Activated CD4-positive, alpha-beta T cell treated with anti-CD3 and anti-CD28 coated beads, Interleukin-2, amount 50 U/mL, for 48 hours (primary cell): ENCODE data around the gene RBM14.
"Not testable (repeated sequence)": the region's sequence is repeated elsewhere in the genome, so short reads cannot be mapped to it uniquely, and the experiment has no call there.

Experiments
- DNase-seq, 2 experiments: peaks; one replicate each; pipeline ENCODE4 v3.0.0-alpha.2; 2020

The RBM14 gene

DNA sequence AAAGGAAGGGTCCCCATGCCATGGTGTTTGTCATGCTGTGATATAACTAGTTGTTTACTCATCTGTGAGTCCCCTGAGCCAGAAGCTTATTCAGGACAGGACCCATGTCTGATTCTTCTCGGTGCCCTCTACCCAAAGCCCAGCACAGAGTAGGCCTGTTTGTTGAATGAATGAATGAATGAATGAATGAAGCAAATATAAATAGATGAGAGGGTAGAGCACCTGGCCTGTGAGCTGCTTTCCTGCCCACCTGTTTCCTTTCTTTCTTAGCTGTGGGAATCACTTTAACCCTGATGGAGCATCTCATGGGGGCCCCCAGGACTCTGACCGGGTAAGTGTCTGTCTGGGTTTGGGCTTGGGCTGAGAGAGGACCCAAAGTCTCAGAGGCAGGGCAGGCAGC lies 16.2 kb upstream of the RBM14 start:
- no peak for DNase-seq

DNA sequence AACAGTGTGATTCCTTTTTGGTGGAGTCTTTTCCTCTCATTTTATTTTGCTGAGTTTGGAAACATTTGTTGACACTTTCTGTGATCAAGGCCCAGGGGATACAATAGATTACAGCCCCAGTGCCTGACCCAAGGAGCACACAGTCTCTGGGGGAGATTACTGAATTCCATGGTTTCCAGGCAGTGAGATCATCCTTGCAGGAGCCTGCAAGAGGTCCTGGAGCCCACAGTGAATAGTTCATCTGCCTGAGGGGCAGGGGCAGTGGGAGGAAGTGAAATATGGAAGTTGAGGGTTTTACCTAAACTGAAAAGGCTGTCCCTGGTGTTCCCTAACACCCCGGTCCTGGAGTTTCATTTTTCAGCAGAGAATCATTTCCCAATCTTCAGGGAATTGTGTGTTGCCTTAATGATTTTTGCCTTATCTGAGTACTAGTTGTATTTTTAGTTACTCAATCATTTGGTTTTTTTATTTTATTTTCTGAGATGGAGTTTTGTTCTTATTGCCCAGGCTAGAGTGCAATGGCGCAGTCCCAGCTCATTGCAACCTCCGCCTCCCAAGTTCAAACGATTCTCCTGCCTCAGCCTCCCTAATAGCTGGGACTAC lies 15.7 kb upstream of the RBM14 start:
- no peak for DNase-seq

DNA sequence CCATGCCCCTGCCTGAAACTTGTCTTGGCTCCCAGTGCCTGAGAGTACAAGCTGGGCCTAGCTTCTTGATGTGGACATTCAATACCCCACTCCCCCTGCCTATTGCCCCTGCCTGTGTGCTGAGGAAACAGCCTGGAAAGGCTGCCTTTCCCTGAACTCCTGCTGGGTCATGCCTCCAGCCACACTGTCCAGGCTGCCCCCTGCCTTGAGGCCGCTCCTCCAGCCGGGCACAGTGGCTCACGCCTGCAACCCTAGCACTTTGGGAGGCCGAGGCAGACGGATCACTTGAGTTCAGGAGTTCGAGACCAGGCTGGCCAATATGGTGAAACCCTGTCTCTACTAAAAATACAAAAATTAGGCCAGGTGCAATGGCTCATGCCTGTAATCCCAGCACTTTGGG lies 13.4 kb upstream of the RBM14 start:
- no peak for DNase-seq

DNA sequence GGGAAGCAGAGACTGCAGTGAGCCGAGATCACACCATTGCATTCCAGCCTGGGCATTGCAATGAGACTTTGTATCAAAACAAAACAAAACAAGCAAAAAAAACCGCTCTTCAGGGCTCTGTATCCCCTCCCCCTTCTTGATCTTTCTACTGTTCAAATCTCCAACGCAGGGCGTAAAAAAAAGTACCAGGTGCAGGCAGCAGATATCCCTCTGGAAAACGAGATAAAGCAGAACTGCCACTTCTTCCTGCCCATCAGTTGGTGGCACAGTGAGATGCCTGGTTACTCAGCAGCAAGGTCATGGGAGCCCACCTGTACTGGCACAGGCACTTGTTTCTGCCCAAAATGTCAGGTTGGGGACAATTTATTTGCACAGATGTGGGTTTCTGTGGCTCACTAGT lies 12.3 kb upstream of the RBM14 start:
- DNase-seq, result no peak

DNA sequence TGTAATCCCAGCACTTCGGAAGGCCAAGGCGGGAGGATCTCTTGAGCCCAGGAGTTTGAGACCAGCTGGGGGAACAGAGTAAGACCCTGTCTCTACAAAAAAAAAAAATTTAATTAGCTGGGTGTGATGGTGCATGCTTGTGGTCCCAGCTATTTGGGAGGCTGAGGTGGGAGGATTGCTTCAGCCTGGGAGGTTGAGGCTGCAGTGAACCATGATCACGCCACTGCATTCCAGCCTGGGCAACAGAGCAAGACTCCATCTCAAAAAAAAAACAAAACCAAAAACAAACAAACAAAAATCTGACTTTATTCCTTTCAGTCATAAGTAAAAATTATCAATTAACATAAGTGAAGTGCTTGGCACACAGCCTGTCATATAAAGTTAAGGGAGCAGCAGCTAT lies 9.8 kb upstream of the RBM14 start:
- not testable (repeated sequence) for DNase-seq

DNA sequence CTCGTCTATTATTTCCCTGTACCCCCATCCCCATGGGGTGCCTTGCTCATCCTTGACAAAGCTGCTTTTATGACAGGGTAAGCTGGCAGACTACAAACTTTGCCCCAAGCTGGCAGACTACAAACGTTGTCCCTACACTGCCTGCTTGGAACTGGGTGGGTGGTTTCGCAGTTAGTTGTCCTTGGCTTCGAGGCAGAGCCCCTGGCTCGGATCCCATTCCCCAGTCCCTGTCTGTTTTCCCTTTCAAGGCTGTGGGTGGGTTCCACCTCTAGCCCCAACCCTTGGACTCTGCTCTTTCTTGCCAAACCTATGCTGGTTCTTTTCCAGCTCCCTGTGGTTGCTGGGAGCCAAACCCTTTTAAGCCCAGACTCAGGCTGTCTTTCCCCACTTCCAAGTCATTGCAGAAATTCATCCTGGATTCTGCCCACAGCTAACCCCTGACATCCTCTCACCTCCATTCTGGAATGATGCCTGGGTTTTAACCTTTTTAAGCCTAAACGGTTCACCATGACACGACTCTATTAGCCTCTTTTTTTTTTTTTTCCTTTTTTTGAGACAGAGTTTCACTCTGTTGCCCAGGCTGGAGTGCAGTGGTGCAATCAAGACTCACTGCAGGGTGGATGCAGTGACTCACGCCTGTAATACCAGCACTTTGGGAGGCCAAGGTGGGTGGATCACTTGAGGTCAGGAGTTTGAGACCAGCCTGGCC lies 9.2 kb upstream of the RBM14 start:
- no peak for DNase-seq

DNA sequence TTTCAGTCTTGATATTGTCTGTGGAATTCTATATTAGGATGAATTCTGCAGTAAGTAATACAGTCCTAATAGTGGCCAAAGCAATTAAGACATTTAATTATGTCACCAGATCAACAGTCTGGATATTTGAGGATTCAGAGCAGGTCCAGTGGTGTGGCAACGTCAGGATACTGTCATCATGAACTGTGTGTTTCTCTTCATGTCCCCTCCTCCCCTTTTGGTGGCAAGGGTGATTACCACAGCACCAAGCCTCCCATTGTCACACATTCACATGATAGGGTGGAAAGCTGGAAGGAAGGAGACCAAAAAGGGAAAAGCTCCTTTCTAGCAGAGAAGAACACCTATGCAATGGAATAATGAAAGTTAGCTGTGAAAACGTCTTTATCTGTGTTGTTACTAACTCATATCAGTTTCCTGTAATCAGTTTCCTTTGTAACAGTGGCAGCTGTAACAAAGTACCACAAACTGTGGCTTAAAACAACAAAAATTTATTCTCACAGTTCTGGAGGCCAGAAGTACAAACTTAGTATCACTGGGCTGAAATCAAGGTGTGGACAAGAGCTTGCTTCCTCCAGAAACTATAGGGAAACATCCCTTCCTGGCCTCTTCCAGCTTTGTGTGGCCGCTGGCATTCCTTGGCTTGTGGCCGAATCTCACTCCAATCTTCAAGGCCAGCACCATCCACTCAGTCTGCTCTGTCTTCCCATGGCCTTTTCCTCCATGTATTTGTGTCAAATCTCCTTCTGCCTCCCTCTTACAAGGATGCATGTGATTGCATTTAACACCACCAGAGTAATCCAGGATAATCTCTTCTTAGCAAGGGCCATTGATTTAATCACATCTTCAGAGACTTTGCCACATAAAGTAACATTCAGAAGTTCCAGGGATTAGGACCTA lies 6.5 kb upstream of the RBM14 start:
- DNase-seq, result no peak

DNA sequence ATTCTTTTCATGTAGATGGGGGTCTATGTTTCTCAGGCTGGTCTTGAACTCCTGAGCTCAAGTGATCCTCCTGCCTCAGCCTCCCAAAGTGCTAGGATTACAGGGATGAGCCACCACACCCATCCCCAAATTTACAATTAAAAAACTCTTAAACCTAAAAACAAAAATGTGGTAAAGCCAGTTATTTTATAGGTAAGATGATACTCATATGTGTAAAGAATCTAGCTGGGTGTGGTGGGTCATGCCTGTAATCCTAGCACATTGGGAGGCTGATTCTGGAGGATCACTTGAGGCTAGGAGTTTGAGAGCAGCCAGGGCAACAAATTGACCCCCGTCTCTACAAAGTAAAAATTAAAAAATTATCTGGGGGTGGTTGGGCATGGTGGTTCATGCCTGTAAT lies 4.0 kb upstream of the RBM14 start:
- DNase-seq, result no peak

DNA sequence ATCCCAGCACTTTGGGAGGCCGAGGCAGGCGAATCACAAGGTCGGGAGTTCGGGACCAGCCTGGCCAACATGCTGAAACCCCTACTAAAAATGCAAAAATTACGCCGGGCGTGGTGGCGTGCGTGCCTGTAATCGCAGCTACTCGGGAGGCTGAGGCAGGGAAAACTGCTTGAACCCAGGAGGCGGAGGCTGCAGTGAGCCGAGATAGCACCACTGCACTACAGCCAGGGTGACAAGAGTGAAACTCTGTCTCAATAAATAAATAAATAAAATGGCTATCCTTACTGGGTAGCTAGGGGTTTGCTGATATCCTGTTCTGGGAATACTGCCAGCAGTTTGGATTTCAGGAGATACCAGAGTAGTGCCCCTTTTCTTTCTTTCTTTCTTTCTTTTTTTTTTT lies 2.4 kb upstream of the RBM14 start:
- no peak for DNase-seq

DNA sequence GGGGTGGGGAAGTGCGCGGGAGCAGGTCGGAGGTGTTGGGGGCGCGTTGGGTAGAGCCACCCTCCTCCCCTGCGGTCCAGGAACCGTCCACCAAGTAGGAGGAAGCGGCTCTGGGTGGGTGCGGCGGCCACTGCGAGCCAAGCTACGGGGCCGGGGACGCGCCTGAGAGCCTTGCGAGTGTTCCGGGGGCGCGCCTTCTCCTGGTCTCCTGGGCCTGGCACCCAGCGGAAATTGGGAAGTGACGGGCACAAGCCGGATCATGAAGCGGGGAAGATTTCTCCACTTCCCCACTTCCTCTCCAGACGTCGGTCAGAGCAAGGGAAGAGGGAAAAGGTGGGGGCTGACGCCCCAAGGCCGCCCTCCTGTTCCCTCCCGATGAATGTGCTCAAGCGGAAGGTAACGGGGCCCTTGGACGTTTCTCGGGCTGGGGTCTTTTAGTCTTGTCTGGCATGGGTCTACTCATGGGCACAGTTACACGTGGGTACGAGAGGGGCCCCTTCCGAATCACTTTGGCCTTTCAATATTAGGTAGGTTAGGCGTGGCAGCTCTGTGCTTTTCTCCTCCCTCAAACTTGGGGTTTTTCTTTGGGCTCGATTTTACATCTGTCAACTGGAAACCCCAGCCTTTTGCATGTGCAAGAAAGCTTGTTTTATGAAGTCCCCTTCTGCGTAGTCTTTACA lies 865 bp downstream of the RBM14 start:
- peak in 1 of 2 experiments; percentile 32 for DNase-seq

DNA sequence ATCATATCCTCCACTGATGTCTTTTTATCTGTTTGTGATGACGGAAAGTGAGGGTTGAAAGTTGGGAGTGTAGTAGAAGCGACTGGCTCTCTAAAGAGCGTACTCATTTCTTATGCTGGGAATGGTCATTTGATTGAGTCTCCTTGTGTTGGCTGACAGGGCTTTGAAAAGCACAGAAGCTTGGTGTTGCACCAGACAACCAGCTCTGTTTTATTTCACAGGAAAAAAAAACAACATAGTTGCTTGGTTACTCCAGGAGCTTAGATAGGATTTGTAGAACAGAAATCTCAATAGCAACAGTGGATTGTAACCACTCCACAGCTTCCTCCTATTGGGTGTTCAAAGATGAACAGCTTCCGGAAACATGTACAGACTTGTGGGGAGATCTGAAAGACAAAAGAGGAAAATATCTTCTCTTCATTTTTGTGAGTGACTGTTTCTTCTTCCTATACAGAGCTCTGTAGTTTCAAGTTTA lies 2.7 kb downstream of the RBM14 start:
- DNase-seq, result no peak

DNA sequence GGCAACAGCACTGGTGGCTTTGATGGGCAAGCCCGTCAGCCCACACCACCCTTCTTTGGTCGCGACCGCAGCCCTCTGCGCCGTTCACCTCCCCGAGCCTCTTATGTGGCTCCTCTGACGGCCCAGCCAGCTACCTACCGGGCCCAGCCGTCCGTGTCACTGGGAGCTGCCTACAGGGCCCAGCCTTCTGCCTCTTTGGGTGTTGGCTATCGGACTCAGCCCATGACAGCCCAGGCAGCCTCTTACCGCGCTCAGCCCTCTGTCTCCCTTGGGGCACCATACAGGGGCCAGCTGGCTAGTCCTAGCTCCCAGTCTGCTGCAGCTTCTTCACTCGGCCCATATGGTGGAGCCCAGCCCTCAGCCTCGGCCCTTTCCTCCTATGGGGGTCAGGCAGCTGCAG lies 8.0 kb downstream of the RBM14 start:
- no peak for DNase-seq

DNA sequence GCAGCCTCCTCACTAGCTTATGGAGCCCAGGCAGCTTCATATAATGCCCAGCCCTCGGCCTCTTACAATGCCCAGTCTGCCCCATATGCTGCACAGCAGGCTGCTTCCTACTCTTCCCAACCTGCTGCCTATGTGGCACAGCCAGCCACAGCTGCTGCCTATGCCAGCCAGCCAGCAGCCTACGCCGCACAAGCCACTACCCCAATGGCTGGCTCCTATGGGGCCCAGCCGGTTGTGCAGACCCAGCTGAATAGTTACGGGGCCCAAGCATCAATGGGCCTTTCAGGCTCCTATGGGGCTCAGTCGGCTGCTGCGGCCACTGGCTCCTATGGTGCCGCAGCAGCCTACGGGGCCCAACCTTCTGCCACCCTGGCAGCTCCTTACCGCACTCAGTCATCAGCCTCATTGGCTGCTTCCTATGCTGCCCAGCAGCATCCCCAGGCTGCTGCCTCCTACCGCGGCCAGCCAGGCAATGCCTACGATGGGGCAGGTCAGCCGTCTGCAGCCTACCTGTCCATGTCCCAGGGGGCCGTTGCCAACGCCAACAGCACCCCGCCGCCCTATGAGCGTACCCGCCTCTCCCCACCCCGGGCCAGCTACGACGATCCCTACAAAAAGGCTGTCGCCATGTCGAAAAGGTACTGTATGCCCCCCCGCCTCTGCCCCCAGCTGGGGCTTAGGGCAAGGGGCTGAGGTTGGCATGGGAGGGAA lies 8.8 kb downstream of the RBM14 start:
- no peak for DNase-seq

DNA sequence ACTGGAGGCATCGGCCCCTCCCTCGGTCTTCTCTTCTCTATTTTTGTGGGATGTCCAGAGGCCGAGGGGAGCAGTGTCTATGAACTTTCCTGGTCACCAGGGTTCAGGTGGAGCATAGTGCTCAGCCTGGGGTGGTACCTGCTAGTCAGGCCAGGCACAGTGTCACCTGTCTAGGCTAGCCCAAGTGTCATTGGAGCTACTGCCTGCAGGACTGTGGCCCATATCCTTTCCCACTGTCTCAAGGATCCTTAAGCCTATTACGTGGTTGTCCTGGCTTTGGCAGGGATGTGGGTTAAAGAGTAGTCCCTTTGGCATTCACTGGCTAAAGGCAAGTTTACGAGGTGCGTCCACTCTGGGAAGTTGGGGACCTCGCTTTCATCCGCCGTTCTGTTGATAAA lies 9.3 kb downstream of the RBM14 start:
- no peak for DNase-seq

DNA sequence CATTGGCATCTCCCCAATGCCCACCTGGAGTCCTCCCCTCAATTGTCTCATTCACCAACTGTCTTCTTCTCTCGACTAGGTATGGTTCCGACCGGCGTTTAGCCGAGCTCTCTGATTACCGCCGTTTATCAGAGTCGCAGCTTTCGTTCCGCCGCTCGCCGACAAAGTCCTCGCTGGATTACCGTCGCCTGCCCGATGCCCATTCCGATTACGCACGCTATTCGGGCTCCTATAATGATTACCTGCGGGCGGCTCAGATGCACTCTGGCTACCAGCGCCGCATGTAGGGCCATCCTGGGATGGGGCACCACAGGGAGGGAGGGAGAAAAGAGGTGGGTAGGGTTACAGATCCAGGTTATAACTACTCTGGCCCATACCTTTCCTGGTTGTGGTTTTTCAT lies 10.0 kb downstream of the RBM14 start:
- no peak for DNase-seq

DNA sequence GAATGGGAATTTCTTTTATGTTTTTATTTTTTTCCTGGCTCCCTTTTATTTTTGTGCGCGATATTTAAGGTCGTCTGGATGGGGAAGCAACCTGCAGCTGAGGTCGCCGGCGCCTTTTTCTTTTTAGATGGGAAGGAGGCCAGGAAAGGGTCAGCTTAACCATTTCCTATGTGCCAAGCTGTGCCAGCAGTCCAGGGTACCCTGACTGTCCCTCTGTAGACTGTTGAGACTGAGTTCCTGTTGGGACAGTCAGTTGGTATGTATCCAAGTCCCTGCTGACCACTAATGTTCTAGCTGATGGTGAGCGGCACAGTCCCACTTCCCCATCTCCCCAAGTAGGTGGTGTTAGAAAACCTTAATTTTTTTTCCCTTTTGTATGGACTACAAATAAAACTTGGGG lies 10.5 kb downstream of the RBM14 start:
- no peak for DNase-seq

DNA sequence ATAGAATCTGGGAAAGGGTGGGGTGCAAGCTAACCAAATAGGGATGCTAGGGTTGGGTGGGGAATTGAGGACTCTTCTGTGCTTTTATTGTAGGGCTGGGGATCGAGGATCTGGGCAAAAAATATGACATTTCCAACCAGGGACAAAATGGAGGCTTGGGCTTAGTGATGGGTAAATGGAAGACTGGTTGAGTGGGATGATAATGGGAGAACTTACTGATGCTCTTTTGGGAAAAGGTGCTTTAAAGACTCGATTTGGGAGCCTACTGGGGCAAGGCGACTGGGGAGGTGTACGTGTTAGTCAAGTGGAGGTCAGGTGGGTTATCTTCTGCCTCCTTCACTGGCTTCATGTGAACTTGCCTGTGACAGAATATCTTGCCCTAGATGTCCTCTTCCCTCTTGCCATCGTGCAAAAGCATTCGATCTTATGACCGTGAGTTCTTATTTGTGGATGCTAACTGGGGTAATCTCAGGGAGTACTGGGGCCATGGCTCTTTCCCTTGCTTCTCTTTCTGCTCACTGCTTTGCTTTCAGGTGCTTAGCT lies 11.7 kb downstream of the RBM14 start:
- no peak for DNase-seq

DNA sequence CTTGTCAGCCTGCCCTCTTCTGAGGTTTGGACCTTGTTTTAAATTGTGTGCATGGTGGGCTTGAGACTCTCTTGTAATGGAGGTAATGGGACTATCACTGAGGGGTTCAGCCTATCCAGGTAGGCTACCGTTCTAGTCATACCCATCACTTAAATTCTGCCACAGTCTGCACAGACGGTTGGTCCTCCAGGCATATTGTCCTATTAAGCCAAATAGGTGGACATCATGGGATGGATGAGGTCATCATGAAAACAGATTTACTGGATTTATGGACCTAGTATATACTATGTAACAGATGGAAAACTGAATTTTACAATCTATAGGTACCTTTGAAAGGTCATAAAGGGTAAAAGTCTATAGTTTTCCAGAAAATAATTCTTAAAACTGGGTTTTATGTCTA lies 12.9 kb downstream of the RBM14 start:
- no peak for DNase-seq

DNA sequence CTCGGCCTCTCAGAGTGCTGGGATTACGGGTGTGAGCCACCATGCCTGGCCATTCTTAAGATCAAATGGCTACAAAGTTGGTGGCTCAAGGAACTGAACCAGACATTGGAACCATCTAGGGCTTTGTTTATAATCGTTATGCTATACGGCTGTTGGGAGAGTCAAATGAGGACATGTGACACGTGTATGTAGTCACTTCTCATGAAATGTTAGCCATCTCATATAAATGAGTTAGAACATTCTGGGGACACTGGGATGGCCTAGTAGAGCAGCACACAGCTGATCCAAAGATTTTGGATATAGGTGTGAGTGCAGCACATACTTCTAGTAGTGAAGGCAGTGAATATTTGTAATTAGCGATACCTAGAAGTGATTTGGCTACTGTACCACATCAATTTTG lies 15.5 kb downstream of the RBM14 start:
- DNase-seq, result no peak

DNA sequence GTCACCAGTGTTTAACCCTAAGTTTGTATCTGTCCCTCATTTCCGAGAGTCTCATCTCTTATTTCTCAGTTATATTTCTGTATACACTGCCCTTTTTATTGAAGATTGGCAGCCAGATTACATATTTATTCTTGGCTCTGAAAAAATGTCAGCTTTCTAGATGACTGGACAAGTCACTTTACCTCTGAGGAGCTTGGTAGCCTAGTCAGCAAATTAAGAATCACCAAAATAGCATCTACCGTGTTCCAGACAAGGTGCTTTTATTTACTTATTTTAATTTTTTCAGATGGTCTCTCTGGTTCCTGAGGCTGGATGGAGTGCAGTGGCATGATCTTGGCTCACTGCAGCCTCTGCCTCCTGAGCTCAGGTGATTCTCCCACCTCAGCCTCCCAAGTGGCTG lies 16.5 kb downstream of the RBM14 start:
- DNase-seq, result no peak

DNA sequence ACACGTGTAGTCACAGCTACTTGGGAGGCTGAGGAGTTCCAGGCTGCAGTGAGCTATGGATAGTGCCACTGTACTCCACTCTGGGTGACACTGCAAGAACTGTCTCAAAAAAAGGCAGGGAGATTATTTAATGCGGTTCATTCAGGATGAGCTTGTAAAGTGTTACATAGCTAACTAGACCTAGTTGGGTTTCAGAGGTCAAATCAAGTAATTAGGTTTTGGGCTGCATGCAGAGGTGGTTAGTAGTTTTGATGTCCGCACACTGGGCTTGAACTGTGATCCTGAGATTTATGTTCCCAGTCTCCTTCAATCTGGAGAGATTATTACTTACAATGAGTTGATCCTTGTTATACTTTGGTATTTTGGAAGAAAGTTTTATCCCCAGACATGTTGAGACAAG lies 20.0 kb downstream of the RBM14 start:
- DNase-seq, result no peak

DNA sequence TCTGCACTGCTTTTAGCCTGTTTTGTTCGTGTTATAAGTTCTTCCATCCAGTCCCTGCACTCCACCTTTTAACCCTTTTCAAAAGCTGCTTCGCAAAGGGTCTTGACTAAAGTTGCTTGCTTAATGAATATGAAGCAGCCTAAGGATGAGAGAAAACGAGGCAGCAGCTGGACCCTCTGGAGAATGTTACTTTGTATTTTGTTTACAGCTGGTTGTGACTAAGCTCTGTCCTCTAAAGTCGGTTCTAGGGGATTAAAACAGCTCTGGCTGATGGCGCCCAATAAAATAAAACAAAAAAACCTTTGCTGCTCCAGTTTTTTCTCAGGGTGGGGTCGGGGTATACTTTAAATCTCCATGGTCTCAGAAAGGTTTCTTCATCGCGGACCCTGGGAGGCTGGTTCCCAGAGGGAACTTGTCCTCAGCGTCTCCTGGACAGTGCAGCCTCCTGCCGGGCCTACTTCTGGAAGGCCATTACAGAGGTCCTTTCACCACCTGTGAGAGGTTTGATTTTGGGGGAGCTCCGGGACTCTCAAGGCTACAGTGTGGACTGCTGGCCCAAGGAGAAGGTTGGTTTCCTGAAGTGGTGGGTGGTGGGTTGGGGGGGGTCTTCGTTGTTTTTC lies 21.2 kb downstream of the RBM14 start:
- no peak for DNase-seq
